Activated T-cell treated with anti-CD3 and anti-CD28 coated beads for 4 hours (primary cell): ENCODE data around the gene OXGR1.

Experiments used
- DNase-seq: peaks from one replicate; pipeline ENCODE4 v3.0.0-alpha.2; 2020

Gene OXGR1

DNA sequence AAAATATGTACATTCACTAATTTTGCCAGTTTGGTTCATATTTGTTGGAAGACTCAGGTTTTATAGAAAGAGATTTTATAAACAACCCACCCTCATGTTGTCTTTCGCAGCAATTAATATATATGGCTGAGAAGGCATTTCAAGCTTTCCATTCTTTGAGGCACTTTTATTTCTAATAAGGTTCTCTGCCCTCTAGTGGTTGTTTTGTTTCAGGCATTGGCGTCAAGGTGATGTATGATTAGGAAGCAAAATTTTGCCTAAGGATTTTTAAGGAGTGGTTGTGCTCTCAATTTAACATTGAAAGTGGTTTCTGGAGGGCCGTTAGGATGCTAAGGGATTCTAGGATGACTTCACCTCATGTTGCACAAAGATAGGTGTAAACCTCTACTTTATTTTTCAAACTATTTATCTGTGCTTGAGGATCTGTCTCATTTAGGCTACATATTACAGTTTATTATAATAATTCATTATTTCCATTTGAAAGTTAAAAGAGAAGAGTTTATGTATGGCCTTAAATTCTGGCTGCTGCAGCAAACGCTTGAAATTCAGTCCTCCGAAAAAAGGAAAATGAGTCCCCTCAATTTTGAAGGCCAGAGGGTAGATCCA, 35.9 kb downstream of the OXGR1 start:
- no peak for DNase-seq

GRCh38 chr13:96952595-96952994, 41.7 kb downstream of the OXGR1 start:
- DNase-seq: no peak

DNA sequence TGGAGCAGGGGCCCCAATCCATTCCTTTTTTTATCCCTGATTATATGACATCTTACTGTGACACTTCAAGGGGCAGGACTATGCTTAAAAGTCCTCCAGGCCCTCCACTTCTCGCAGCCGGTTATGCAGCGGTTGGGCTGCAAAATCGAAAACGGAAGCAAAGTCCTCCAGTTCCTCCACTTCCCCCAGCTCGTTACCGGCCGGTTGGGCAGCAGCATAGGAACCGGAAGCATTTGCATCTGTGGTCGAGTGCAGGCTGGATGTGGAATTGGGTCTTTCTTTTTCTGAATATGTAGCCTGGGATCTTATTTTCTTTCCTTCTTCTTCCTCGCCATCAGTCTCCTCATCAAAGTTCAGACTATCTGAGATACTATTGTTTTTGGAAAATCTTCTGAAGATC, 46.1 kb downstream of the OXGR1 start:
- no peak for DNase-seq

DNA sequence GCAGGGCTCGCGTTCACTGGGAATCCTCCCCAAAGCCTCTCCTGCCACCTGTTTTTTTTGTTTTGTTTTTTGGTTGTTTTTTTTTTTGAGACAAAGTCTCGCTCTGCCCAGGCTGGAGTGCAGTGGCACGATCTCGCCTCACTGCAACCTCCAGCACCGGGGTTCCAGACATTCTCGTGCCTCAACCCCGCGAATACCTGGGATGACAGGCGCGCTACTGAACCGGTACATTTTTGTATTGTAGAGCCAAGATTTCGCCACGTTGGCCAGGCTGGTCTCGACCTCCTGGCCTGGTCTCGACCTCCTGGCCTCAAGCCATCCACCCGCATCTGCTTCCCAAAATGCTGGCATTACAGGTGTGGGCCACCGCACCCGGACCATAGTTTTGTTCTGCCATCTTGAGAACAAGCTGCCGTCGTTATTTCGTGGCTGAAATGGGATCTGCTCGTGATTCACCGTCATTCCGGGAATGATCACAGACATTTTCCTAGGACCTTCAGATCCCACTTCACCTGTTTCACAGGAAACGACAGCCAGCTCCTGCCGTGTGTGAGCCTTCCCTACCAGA, 46.8 kb downstream of the OXGR1 start:
- DNase-seq: no peak

DNA sequence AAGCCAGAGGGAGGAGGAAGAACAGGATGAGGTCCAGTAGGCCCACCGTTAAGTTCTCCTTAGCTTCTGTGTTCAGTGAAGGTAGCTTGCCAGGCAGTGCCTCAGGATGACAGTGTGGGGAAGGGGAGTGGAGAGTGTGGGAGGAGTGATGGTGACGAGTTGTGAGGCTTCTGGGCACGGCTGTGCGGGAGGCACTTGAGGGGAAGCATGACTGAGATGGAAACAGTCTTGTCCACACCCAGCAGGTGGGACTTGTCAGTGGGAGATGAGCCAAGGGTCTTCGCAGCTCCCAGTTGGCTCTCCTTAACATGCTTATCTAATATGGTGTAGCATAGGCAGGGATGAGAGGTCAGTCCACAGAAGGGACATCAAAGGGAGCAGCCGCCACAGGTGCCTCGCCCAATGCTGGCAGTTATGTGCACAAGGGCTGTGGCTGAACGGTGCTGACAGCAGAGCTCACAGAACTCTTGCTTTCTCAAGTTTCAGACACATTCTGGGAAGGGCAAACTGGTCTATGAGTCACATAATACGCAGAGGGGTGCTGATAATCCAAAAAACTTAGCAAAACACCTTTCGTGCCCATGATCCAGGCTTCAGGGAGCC, 47.5 kb downstream of the OXGR1 start:
- DNase-seq: no peak

GRCh38 chr13:96940961-96941360, 53.3 kb downstream of the OXGR1 start:
- DNase-seq: no peak

DNA sequence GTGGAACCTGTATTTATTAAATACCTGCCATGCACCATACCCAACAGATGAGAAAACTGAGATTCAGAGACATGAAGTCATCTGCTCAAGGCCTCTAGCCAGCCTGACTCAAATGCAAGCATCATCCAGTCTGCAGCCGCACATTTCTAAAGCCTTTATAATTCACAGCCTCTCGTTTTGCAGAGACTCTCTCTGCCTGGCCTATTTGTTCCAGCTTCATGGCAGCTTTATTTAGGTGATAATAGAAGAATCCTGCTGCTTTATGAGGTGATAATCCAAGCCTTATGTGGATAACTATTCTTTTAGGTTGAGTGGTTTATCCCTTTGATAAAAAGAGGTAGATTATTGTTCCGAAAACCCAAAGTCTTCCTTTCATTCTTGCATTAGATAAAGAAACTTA, 58.4 kb downstream of the OXGR1 start:
- no peak for DNase-seq
